HT1080 (cell line): ENCODE data around the gene CLSTN2. TPM values are rescaled to one million over a fixed set of nuclear protein-coding genes. Genes with fewer than 3 reads are reported as not detected.
A peak's percentile ranks its signal among the peaks of the same experiment; 100 is the strongest.

Experiments used
- DNase-seq: peaks from one replicate; pipeline ENCODE4 v3.0.0-alpha.2; 2015; ENCODE audit warnings: low read depth
- total RNA-seq: library from RNA; depleted of rRNA; stranded (reverse); fragments of >200 nt; shearing (Covaris generic); gene quantifications from 2 replicates; pipeline ENCODE4 v1.2.3, GENCODE V29; 2014

The CLSTN2 gene
- total RNA-seq, 1 experiment from 2014 or later = 0.23 TPM

DNA sequence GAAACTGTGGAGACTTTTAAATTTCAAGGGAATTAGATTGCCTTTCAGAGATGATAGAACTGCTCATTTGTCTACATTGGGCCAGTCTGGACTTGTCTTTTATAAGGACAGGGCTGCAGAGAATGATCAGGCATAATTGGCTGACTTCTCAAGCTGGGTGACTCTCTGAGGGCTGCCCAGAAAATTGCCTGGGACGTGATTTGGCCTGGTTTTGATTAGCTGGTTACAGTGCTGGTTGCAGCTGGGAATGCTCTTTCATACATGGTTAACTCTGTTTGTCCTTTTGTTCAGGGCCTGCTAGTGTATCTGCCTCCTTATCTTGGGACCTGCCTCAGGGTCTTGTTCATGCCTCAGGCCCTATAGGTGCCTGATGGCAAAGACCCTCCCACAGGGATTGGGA is 245.6 kb downstream of the CLSTN2 start:
- DNase-seq = no peak

GRCh38 chr3:140185375-140185774 is 250.4 kb downstream of the CLSTN2 start:
- no peak for DNase-seq

DNA sequence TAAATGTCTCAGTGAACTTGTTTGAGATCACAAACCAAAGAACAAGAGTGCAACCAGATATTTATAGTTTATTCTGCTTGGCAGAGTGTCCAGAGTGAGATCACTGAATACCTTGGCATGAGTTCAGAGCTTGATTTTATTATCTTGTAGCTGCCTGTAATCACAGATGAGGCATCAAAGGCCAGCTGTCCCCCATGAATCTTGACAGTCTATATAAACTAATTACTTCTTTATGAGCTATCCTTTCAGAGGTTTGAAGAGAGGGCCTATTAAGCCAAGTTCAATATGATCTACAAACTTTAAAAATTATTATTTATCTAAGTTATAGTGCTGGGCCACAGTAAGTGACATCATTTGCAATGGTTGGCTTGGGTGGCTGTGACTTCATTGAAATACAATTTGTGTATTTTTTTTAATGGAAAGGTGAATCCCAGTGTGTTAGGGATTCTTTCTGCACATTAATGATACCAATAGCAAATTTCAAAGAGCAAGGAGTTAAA is 251.5 kb downstream of the CLSTN2 start:
- peak; percentile 56 for DNase-seq

DNA sequence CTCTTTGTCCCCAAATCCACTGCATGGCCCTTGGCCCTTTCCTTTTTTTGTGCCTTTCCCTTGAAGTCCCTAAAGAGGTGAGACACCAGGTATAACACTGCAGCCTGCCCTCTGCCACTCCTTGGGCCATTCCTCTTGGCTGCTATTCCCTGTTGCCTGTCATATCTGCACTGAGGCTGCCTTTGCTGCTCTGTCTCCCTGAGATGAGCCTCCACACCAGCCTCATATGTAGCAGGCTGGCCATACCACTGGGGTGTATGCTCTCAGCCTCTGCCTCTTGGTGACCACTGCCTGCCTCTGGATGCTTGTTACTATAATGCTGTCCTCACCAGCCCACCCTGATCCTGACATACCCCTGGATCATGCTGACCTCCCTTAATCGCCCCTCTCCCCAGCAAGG is 252.0 kb downstream of the CLSTN2 start:
- no peak for DNase-seq

- no peak for DNase-seq
These were observed 252.8 kb downstream of the CLSTN2 start for GRCh38 chr3:140187656-140188221.

DNA sequence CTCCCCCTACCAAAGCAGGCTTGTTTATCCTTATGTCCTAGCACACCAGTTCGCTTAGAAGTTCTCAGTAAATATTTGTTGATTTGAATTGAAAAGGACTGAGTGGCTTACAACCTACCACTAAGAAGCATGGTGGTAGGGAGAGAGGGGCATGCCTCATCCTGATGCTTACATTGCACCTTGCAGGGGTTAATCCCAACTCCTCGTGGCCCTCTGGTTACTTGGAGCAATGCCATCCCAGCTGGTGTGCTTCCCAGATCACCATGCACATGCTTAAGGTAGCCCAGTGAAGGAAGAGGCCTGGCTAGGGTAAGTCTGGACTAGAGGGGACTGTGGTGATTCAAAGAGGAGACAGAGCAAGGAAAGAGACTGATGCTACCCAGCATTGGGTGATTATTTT is 253.3 kb downstream of the CLSTN2 start:
- DNase-seq = no peak

GRCh38 chr3:140189267-140189666 is 254.3 kb downstream of the CLSTN2 start:
- DNase-seq = no peak

GRCh38 chr3:140189976-140190375 is 255.0 kb downstream of the CLSTN2 start:
- DNase-seq = no peak

GRCh38 chr3:140196970-140197369 is 262.0 kb downstream of the CLSTN2 start:
- DNase-seq = no peak

- DNase-seq = no peak
These were observed 263.3 kb downstream of the CLSTN2 start for GRCh38 chr3:140198242-140198641.

DNA sequence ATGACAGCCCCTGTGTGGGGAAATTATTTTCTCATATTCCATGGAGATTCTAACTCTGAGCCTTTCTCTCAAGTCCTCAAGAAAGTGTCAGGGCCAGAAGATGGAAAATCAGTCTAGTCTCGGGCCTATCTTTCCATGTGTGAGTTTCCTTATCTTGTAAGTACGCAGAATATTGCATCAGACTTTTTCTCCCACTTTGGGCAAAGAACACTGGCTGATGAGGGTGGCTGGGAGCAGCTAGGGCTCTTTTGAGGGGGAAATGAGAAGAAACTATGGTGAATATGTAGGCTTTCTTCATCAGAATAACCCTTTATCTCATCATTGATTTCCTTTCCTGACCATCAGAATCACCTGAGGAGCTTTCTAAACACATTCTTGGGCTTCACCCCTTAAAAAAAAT is 264.0 kb downstream of the CLSTN2 start:
- no peak for DNase-seq

GRCh38 chr3:140199743-140200142 is 264.8 kb downstream of the CLSTN2 start:
- DNase-seq = no peak

DNA sequence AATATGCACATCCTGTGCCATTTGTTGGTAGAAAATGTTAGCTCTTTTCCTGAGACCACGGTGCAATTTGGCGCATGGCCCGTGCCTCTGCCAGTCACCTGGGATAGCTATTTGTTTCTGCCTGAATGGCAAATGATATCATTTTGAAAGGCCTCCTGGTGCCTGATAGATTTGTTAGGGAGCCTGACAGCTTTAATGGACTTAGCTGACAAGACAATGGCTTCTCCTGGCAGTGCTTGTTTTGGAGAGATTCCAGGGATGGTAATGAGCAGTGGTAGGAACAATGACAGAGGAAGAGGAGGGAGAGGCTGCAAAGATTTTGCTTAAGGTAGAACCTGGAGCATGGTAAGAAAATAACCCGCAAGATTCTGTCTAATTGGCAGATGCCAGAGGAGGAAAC is 268.5 kb downstream of the CLSTN2 start:
- DNase-seq = no peak

GRCh38 chr3:140204271-140204984 is 269.4 kb downstream of the CLSTN2 start:
- DNase-seq = no peak

DNA sequence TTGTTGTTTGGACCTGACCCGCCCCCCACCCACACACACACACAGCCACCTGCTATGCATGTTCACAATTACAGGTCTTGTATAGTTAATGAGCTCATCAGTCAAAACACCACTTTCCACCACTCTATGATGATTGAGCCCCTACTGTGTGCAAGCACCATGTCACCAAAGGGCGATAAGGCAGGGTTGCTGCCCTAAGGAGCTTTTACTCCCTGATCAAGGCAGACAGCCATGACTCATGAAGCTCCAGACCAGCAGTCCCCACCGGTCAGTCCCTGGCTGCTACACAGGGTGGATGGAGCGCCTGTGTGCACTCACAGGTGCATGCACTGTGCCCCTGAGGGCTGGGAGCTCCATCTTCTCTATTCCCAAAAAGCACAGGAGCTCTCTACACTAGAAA is 270.6 kb downstream of the CLSTN2 start:
- DNase-seq = no peak

GRCh38 chr3:140206196-140207040 is 271.4 kb downstream of the CLSTN2 start:
- peak; percentile 60 for DNase-seq

- no peak for DNase-seq
These were observed 272.6 kb downstream of the CLSTN2 start for GRCh38 chr3:140207541-140207940.

DNA sequence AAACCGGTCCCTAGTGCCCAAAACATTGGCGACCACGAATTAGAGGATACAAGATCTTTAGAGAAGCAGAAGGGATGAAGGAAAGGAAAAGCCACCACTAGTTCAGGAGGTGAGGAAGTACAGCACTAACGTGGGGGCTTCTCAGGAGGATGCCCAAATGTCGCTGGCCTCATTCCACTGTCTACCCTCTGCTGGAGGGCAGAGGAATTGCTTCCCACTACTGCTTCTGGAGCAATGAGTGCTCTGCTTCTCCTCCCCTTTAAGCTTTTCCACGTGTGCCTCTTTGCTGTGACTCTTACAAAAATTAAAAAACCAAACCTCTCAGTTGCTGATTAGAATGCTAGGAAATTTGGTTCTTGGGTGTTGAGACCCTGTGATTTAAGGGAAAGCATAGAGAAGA is 281.3 kb downstream of the CLSTN2 start:
- DNase-seq = no peak

DNA sequence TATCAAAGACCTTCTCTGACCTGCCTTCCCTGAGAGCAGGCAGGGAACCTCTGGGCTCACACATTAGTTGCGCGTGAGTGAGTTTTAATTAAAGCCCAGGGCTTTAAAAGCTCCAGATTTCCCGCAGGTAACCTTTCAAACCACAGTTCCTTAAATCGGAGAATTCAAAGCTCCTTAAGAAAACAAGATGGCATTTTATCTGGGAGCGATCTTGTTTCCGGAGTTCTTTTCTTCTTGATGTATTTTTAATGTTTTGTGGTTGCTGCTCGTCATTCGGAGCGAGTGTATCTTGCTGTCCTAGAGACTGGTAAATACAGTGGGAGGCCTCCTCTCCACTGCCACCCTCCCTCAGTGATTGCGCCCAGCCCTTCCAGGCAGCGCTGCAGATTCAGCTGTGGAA is 284.3 kb downstream of the CLSTN2 start:
- DNase-seq = no peak

- DNase-seq = peak; percentile 23
These were observed 285.0 kb downstream of the CLSTN2 start for GRCh38 chr3:140219923-140220452.

DNA sequence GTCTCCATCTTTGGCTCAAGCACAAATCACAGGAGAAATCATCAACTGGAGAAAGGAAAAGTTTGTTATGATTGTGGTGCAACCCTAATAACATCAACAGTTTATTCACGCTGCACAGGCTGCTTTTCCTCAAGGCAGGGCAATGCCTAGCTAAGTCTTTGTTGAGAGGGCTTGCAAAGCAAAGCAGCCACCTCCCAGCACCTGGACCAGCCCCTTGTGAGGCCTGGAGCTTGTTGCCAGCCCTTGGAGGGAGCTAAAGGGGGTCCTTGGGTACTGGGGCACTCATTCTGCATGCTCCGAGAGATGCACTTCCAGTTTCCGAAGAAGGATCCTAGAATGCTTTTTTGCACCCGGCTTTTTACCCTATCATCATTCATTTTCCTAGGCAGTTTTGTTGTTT is 288.2 kb downstream of the CLSTN2 start:
- no peak for DNase-seq

- peak; percentile 98 for DNase-seq
These were observed 288.6 kb downstream of the CLSTN2 start for GRCh38 chr3:140223631-140224030.
